Ascending aorta (tissue), 2 donors: ENCODE measurements around the gene AIG1. TPM values are rescaled to one million over a fixed set of nuclear protein-coding genes. Genes with fewer than 3 reads are reported as not detected.

Experiments used
- DNase-seq, 2 donors: peaks; one replicate each; pipeline ENCODE4 v3.0.0-alpha.2; 2019; ENCODE audit warnings: low spot score in 2 of 2
- H3K27ac ChIP-seq, 2 donors: fragments of 200-600 bp; sonication (generic); one replicate each; pipeline ENCODE4 v1.5.1; 2016 to 2017; ENCODE audit warnings: mild to moderate bottlenecking in 1 of 2
- H3K27me3 ChIP-seq: fragments of 200-600 bp; sonication (generic); one replicate; pipeline ENCODE4 v1.5.1; 2017
- H3K36me3 ChIP-seq, 2 donors: fragments of 200-600 bp; sonication (generic); one replicate each; pipeline ENCODE4 v1.5.1; 2016
- H3K4me1 ChIP-seq, 2 donors: fragments of 200-600 bp; sonication (generic); one replicate each; pipeline ENCODE4 v1.5.1; 2016 to 2017; ENCODE audit warnings: mild to moderate bottlenecking in 1 of 2
- H3K4me3 ChIP-seq, 2 donors: fragments of 200-600 bp; sonication (generic); one replicate each; pipeline ENCODE4 v1.5.1; 2016 to 2017; ENCODE audit warnings: mild to moderate bottlenecking in 1 of 2
- H3K9me3 ChIP-seq, 2 donors: fragments of 200-600 bp; sonication (generic); one replicate each; pipeline ENCODE4 v1.5.1; 2016
- intact Hi-C: fragments of 100-400 bp; cut with DNase I; formaldehyde crosslinking; loops from one replicate; pipeline ENCODE4 v1.15.1; 2023
- total RNA-seq: library from RNA; depleted of rRNA; stranded (reverse); fragments of >200 nt; gene quantifications from one replicate; pipeline ENCODE4 v1.1.0, GENCODE V29; 2016
- TF ChIP-seq, protein P1 (sequence below), 3 experiments: fragments of 200-600 bp in 2 of 3; fragments of 450-650 bp in 1 of 3; sonication (generic) in 2 of 3; IDR thresholded peaks; one replicate each; pipeline ENCODE4 v1.5.1; 2016 to 2019; ENCODE audit warnings: antibody characterized with exemption in 3 of 3, mild to moderate bottlenecking in 1 of 3, moderate library complexity in 1 of 3

Gene AIG1
- total RNA-seq, 1 donor from 2014 or later, result 5.3 TPM

- Histone ChIP-seq H3K9me3 (no peaks in the 10 kb centered on the region), H3K27ac (no peak overlapping the region), H3K36me3 (no peaks in the 10 kb centered on the region), H3K27me3 (no peaks in the 10 kb centered on the region), H3K4me3 (no peak overlapping the region), H3K4me1 (no peaks in the 10 kb centered on the region)
- TF ChIP-seq, protein P1, sequence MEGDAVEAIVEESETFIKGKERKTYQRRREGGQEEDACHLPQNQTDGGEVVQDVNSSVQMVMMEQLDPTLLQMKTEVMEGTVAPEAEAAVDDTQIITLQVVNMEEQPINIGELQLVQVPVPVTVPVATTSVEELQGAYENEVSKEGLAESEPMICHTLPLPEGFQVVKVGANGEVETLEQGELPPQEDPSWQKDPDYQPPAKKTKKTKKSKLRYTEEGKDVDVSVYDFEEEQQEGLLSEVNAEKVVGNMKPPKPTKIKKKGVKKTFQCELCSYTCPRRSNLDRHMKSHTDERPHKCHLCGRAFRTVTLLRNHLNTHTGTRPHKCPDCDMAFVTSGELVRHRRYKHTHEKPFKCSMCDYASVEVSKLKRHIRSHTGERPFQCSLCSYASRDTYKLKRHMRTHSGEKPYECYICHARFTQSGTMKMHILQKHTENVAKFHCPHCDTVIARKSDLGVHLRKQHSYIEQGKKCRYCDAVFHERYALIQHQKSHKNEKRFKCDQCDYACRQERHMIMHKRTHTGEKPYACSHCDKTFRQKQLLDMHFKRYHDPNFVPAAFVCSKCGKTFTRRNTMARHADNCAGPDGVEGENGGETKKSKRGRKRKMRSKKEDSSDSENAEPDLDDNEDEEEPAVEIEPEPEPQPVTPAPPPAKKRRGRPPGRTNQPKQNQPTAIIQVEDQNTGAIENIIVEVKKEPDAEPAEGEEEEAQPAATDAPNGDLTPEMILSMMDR (IDR thresholded peaks at IDR 0.05), result no peak
- intact Hi-C loops, result no loop called here
- no peak for DNase-seq
Observed at GRCh38 chr6:143160015-143160414, 99.3 kb downstream of the AIG1 start.

DNA sequence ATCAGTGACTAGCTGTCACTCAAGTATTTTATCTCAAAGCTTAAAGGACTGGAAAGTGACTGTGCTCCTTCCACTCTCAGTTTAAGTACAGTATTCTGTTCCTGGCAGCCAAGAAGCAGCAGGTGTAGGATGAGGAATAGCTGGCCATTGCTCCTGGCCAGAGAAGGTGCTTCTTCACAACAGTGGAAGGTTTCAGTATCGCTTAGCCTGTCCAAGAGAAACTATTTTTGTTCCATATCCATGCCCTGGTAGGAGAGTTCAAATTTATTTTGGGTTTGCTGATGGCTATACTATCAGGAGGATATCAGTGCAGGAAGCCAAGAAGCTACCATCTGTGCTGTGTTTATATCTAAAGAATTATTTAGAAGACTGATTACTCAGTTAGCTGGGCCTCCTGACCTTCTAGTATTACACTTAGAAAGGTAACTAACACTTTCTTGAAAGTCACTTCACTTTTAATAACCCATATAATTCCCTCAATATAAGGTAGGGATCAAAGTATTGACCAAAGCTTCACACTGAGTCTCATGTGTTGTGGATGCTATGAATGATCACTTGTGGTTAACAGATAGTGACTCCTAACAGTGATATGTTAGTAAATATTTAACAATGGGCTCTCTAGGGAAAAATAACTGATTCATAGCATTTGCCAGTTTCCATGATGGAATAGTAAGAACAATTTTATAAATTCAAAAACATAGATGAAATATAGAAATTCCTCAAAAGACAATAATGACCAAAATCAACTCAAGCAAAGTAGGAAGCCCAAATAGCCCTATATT is 99.9 kb downstream of the AIG1 start:
- TF ChIP-seq, protein P1 (IDR thresholded peaks at IDR 0.05), result no peak
- no peaks in the 10 kb centered on the region for H3K4me1 ChIP-seq
- H3K4me3 ChIP-seq, result no peak overlapping the region
- no peaks in the 10 kb centered on the region for H3K9me3 ChIP-seq
- H3K27ac ChIP-seq, result no peak overlapping the region
- H3K36me3 ChIP-seq, result no peaks in the 10 kb centered on the region
- no peaks in the 10 kb centered on the region for H3K27me3 ChIP-seq
- intact Hi-C loops, result no loop called here
- no peak for DNase-seq

DNA sequence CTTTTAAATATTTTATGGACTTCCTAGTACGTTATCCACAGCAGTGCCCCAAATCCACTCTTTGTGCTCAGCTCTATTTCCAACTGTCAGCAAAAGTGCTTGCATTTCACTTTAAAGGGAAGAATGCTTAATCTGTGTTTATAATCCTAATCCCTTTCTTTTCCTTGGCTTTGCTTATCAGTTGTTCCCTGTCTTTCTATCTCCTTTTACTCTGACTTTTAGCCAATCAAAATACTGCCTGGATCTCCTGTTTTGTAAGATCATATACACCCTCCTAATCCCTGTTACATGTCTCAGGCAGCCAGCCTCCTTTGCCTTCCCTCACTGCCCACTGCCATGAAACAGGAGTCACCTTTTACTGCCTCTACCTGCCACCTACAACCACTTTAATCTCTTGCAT is 102.9 kb downstream of the AIG1 start:
- TF ChIP-seq, protein P1 (IDR thresholded peaks at IDR 0.05), result no peak
- Histone ChIP-seq H3K4me1 (no peaks in the 10 kb centered on the region), H3K27me3 (no peaks in the 10 kb centered on the region), H3K9me3 (no peaks in the 10 kb centered on the region), H3K36me3 (no peaks in the 10 kb centered on the region), H3K27ac (no peak overlapping the region), H3K4me3 (no peak overlapping the region)
- DNase-seq, result no peak
- intact Hi-C loops, result no loop called here

DNA sequence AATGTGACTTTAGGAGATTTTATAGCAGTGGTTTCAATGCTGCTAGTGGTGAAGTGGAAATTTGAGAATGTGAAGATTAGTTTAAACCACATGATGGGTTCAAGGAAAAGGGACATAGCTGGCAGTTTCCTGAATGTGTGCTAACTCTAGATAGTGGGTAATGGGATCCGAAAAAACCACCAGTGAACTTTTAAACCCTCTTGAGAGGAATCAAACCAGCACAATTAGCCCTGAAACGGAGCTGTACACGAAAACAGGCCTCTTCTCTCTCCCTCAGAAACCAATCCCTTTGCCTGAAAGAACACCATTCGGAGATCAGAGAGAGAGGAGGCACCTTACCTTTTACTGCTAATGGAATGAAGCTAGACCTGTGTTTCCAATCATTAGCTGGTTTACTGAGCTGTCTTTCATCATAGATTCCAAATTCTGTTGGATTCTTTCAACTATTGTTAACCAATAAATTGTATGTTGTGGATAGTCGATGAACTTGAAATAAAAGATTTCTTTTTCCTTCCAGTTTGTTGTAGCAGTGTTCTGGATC is 103.9 kb downstream of the AIG1 start:
- Histone ChIP-seq H3K4me1 (no peaks in the 10 kb centered on the region), H3K9me3 (no peaks in the 10 kb centered on the region), H3K27me3 (no peaks in the 10 kb centered on the region), H3K4me3 (no peak overlapping the region), H3K27ac (no peak overlapping the region), H3K36me3 (no peaks in the 10 kb centered on the region)
- no peak for DNase-seq
- intact Hi-C loops, result no loop called here
- TF ChIP-seq, protein P1 (IDR thresholded peaks at IDR 0.05), result no peak

GRCh38 chr6:143165315-143165855 is 104.7 kb downstream of the AIG1 start:
- H3K27me3 ChIP-seq, result no peaks in the 10 kb centered on the region
- H3K9me3 ChIP-seq, result no peaks in the 10 kb centered on the region
- TF ChIP-seq, protein P1 (IDR thresholded peaks at IDR 0.05), result no peak
- intact Hi-C loops, result no loop called here
- no peaks in the 10 kb centered on the region for H3K36me3 ChIP-seq
- H3K4me3 ChIP-seq, result no peak overlapping the region
- H3K4me1 ChIP-seq, result no peaks in the 10 kb centered on the region
- no peak overlapping the region for H3K27ac ChIP-seq
- DNase-seq, result no peak
